SK-N-MC (cell line): ENCODE measurements around the gene MESD.

Source experiments
- EZH2 ChIP-seq: fragments of 200-600 bp; sonication (generic); IDR thresholded peaks from one replicate; pipeline ENCODE4 v1.6.1; 2017; ENCODE audit warnings: antibody characterized with exemption
- POLR2AphosphoS5 ChIP-seq: IDR thresholded peaks from 2 replicates; pipeline ENCODE4 v1.6.1; 2012; ENCODE audit warnings: mild to moderate bottlenecking, low read depth, low read length, borderline replicate concordance

DNA sequence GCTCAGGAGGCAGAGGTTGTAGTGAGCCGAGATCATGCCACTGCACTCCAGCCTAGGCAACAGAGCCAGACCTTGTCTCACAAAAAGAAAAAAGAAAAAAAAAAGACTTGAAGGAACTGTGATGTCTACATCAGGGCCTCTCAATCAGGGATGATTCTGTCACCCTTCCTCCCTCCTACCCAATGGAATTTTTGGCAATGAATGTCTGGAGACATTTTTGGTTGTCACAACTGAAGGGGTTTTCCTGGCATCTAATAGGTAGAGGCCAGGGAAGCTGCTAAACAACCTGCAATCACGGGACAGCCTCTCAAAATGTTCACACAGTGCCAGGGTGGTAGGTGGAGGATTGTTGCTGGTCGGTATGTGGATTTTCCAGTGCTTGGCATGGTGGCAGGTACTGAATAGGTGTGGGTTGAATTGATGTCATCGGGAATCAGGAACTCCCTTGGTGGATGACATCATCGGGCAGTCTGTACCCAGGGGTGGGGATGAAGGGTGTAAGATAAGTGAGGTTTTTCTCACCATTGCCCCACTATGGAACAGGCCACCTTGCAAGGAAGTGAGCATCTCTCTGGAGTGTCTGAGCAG is 71.3 kb downstream of the MESD start:
- TF ChIP-seq POLR2AphosphoS5 = no peak
- no peak for TF ChIP-seq EZH2
